Measurements from ENCODE around the gene HOXA9.

HOXA9 gene

DNA sequence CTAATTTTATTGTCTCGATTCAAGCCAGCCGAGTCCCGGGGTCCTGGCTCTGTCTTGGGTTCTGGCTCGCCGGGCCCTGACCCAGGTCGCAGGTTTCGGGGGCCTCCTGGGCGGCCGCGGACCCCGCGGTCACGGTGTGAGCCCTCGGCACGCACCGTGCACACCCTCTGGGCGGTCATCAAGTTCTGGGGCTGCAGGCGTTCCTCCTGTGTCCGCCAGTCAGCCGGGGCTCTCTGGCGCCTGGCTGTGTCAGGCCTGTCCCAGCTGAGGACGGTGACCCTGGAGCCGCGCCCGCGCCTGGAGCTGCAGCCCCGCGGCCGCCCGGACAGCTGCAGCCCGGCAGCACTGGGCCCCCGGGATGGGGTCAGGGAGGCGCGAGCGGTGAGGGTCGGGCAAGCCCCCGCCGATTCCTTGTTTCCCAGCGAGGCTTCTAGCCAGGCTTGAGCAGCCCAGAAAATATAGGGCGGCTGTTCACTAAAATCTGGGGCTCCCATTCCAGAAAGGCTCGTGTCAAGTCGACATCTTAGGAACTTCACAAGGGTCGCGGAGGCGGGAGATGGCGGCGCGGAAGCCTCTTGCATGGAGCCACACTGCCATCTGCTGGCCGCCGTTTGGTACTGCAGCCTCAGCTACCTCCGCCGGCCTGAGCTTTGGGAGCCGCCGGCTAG is 4.7 kb downstream of the HOXA9 start (continued):
- TF ChIP-seq, protein P1, sequence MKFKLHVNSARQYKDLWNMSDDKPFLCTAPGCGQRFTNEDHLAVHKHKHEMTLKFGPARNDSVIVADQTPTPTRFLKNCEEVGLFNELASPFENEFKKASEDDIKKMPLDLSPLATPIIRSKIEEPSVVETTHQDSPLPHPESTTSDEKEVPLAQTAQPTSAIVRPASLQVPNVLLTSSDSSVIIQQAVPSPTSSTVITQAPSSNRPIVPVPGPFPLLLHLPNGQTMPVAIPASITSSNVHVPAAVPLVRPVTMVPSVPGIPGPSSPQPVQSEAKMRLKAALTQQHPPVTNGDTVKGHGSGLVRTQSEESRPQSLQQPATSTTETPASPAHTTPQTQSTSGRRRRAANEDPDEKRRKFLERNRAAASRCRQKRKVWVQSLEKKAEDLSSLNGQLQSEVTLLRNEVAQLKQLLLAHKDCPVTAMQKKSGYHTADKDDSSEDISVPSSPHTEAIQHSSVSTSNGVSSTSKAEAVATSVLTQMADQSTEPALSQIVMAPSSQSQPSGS (tag by site-specific recombination; IDR thresholded peaks at IDR 0.05; ENCODE audit: low read depth), result no peak
- TF ChIP-seq, protein P2, sequence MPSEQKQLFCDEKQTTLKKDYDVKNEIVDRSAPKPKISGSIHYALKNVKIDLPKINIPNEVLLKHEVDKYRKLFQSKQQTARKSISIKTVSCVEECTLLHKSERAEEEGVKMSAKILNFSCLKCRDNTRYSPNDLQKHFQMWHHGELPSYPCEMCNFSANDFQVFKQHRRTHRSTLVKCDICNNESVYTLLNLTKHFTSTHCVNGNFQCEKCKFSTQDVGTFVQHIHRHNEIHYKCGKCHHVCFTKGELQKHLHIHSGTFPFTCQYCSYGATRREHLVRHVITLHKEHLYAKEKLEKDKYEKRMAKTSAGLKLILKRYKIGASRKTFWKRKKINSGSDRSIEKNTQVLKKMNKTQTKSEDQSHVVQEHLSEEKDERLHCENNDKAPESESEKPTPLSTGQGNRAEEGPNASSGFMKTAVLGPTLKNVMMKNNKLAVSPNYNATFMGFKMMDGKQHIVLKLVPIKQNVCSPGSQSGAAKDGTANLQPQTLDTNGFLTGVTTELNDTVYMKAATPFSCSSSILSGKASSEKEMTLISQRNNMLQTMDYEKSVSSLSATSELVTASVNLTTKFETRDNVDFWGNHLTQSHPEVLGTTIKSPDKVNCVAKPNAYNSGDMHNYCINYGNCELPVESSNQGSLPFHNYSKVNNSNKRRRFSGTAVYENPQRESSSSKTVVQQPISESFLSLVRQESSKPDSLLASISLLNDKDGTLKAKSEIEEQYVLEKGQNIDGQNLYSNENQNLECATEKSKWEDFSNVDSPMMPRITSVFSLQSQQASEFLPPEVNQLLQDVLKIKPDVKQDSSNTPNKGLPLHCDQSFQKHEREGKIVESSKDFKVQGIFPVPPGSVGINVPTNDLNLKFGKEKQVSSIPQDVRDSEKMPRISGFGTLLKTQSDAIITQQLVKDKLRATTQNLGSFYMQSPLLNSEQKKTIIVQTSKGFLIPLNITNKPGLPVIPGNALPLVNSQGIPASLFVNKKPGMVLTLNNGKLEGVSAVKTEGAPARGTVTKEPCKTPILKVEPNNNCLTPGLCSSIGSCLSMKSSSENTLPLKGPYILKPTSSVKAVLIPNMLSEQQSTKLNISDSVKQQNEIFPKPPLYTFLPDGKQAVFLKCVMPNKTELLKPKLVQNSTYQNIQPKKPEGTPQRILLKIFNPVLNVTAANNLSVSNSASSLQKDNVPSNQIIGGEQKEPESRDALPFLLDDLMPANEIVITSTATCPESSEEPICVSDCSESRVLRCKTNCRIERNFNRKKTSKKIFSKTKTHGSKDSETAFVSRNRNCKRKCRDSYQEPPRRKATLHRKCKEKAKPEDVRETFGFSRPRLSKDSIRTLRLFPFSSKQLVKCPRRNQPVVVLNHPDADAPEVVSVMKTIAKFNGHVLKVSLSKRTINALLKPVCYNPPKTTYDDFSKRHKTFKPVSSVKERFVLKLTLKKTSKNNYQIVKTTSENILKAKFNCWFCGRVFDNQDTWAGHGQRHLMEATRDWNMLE (tag by site-specific recombination; conservative IDR thresholded peaks at IDR 0.05; ENCODE audit: low read depth), result no peak
- TF ChIP-seq YY1 (tag by site-specific recombination; IDR thresholded peaks at IDR 0.05) (peak; percentile 78), ZNF654 (tag by site-specific recombination; IDR thresholded peaks at IDR 0.05; ENCODE audit: low read depth) (peak; percentile 94), ZSCAN30 (tag by site-specific recombination; IDR thresholded peaks at IDR 0.05) (peak; percentile 54; the same call in 1 of the 2 replicates), ZNF211 (tag by site-specific recombination; IDR thresholded peaks at IDR 0.05; ENCODE audit: low read depth) (no peak), ZNF777 (tag by site-specific recombination; IDR thresholded peaks at IDR 0.05; ENCODE audit: borderline replicate concordance) (no peak), GFI1B (tag by site-specific recombination; IDR thresholded peaks at IDR 0.05) (no peak), ZNF24 (tag by site-specific recombination; IDR thresholded peaks at IDR 0.05) (no peak), ZNF426 (tag by site-specific recombination; IDR thresholded peaks at IDR 0.05) (no peak), KLF10 (tag by site-specific recombination; IDR thresholded peaks at IDR 0.05) (no peak), ZNF423 (tag by site-specific recombination; IDR thresholded peaks at IDR 0.05) (no peak), ZNF184 (tag by site-specific recombination; IDR thresholded peaks at IDR 0.05) (no peak), ZNF292 (tag by site-specific recombination; IDR thresholded peaks at IDR 0.05; ENCODE audit: borderline replicate concordance, low read depth) (no peak), ZNF549 (tag by site-specific recombination; IDR thresholded peaks at IDR 0.05) (no peak), GLIS1 (tag by site-specific recombination; IDR thresholded peaks at IDR 0.05) (peak; percentile 20; the same call in 1 of the 2 replicates), KLF16 (tag by site-specific recombination; IDR thresholded peaks at IDR 0.05) (0 out of 2 replicates have a peak, but pooled peaks have one; percentile 47), ZNF132 (tag by site-specific recombination; IDR thresholded peaks at IDR 0.05; ENCODE audit: borderline replicate concordance) (no peak), SP2 (tag by site-specific recombination; IDR thresholded peaks at IDR 0.05) (no peak), ZNF501 (tag by site-specific recombination; IDR thresholded peaks at IDR 0.05) (peak; percentile 24; the same call in 1 of the 2 replicates), ZBTB26 (tag by site-specific recombination; optimal IDR thresholded peaks at IDR 0.05) (peak; percentile 77), ZNF223 (tag by site-specific recombination; IDR thresholded peaks at IDR 0.05) (no peak), ZNF391 (tag by site-specific recombination; IDR thresholded peaks at IDR 0.05; ENCODE audit: borderline replicate concordance, low read depth) (peak; percentile 69; the same call in 1 of the 2 replicates), ZNF2 (tag by site-specific recombination; IDR thresholded peaks at IDR 0.05) (0 out of 2 replicates have a peak, but pooled peaks have one; percentile 34)
- TF ChIP-seq, protein P3, sequence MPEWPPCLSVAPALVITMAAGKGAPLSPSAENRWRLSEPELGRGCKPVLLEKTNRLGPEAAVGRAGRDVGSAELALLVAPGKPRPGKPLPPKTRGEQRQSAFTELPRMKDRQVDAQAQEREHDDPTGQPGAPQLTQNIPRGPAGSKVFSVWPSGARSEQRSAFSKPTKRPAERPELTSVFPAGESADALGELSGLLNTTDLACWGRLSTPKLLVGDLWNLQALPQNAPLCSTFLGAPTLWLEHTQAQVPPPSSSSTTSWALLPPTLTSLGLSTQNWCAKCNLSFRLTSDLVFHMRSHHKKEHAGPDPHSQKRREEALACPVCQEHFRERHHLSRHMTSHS (tag by site-specific recombination; IDR thresholded peaks at IDR 0.05), result no peak
- TF ChIP-seq, protein P4, sequence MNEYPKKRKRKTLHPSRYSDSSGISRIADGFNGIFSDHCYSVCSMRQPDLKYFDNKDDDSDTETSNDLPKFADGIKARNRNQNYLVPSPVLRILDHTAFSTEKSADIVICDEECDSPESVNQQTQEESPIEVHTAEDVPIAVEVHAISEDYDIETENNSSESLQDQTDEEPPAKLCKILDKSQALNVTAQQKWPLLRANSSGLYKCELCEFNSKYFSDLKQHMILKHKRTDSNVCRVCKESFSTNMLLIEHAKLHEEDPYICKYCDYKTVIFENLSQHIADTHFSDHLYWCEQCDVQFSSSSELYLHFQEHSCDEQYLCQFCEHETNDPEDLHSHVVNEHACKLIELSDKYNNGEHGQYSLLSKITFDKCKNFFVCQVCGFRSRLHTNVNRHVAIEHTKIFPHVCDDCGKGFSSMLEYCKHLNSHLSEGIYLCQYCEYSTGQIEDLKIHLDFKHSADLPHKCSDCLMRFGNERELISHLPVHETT (tag by site-specific recombination; IDR thresholded peaks at IDR 0.05), result peak; percentile 41; the same call in 1 of the 2 replicates
